UCSD-AML1 (cell line): ENCODE measurements around the gene LY86.
A peak's percentile ranks its signal among the peaks of the same experiment; 100 is the strongest.

ENCODE experiments used
- DNase-seq: peaks from one replicate; lab custom pipeline; 2025; ENCODE audit not compliant: unreplicated experiment; lab: John Stamatoyannopoulos, UW

Gene LY86

DNA sequence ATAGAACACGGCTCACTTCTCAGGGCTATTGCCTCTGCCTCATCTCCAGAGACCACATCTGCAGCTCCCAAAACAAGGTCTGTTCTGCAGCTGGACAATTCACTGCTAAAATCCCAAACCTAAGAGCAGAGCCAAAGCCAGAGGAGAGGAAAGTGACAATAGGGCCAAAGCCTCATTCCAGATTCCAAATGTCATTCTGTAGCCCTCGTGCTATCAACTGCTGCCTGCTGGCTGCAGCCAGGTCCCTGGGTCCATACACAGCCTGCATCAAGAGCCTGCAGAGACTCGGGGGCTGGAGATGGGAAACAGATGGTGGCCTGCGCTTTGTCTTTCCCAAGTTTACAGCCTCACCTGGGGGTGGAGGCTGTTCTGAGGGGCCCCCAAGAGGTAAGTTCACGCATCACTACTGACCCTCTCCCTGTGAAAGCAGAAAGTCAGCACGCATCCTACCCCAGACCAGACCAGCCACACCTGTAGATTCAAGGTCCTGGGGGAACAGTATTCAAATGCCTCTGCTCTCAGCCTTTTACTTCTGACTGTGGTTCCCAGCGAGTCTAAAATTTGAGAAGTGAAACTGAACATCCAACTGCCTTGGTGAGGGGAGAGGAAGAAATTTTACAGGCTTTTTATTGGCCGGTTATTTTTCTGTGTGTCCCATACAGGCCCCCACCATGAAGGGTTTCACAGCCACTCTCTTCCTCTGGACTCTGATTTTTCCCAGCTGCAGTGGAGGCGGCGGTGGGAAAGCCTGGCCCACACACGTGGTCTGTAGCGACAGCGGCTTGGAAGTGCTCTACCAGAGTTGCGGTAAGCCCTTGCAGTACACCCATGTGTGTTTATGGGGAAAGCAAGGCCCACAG, at the start of gene LY86:
Gene LY86, plus strand, starts transcription at position 657 of the 860 bp plus-strand sequence. Its CDS starts 15 bp downstream, at position 672.
- DNase-seq, result no peak

DNA sequence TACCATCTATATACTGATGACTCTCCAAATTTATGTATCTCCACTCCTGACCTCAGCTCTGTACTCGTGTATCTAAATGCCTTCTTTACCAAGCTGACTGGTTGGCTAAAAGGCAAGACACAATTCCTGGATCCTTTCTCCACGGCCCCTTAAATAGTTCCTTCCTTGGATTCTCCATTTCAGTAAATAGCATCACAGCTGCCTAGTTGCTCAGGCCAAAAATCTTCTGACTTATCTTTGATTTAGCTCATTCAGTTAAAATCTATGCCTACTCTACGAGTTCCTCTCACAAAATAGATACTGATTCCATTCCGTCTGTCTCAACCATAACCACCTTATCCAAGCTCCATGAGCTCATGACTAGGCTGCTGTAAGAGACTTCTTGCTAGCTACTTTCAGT, 49.5 kb upstream of the LY86 start:
- no peak for DNase-seq

DNA sequence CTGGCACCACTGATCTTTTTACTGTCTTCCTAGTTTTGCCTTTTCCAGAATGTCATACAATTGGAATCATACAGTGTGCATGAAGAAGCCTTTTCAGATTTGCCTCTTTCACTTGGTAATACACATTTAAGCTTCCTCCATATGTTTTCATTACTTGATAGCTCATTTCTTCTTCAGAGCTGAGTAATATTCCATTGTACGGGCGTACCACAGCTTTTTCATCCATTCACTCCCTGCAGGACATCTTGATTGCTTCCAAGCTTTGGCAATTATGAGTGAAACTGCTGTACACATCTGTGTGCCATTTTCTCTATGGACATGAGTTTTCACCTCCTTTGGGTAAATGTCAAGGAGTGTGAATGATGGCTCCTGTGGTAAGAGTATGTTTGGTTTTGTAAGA, 46.2 kb upstream of the LY86 start:
- no peak for DNase-seq

GRCh38 chr6:6543181-6543879, 45.2 kb upstream of the LY86 start:
- no peak for DNase-seq

- no peak for DNase-seq
Observed at GRCh38 chr6:6545616-6546317, 42.8 kb upstream of the LY86 start.

- no peak for DNase-seq
Observed at GRCh38 chr6:6546318-6547109, 42.0 kb upstream of the LY86 start.

- DNase-seq, result peak; percentile 85
Observed at GRCh38 chr6:6547110-6547879, 41.2 kb upstream of the LY86 start.

DNA sequence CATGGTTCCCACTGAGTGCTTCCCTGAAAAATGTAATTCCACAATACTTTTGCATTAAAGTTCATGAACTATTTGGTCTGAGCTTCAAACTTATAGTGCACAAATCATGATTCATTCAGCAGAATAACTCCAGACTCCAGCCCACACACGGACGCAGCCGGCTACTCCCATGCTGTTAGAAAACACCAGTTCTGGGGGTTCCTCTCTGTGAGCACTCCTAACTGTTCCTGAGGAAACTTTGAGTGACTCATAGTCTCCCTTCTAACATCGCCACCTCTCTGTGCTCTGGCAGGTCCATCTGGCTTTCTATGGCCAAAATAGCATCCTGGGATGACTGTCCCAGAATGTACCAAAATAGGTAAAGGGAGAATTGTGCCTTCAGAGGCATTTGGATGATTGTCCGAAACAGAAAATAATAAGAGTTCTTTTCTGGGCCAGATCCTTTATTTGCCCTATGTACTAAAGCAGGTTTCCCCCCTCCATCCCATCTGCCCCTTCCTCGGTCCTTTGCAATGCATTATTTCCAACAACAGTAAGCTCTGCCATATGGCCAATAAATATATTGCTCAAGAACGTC, 32.3 kb upstream of the LY86 start:
- DNase-seq, result no peak

- DNase-seq, result peak; percentile 64
Observed at GRCh38 chr6:6556738-6557503, 31.6 kb upstream of the LY86 start.

- no peak for DNase-seq
Observed at GRCh38 chr6:6557504-6557839, 31.0 kb upstream of the LY86 start.

- DNase-seq, result no peak
Observed at GRCh38 chr6:6557886-6558285, 30.6 kb upstream of the LY86 start.

DNA sequence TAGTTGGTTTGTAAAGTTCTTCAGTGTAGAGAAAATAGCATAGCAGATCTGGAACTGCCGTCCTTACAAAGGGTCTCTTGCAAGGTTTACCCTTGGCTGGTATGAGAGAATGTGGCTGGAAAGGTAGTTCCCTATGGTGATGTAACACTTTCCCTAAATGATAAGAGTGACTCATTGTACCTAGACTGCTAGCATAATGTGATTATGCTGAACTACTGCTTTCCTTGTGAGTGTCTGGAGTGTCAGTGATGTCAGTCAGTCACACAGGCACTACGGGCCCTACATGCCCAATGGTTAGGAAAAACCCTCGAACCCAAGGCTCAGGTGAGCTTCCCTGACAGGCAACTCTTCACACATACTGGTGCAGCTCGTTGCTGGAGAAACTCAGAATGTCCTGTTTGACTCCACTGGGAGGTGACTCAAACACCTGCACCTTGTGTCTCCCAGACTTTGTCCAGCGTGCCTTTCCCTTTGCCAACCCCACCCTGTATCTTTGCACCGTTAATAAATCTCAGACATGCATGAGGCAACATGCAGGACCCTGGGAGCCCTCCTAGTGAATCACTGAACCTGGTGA, 28.4 kb upstream of the LY86 start:
- DNase-seq, result no peak

GRCh38 chr6:6560909-6561308, 27.6 kb upstream of the LY86 start:
- no peak for DNase-seq

- DNase-seq, result no peak
Observed at GRCh38 chr6:6564154-6564553, 24.4 kb upstream of the LY86 start.

GRCh38 chr6:6565069-6565468, 23.5 kb upstream of the LY86 start:
- no peak for DNase-seq

DNA sequence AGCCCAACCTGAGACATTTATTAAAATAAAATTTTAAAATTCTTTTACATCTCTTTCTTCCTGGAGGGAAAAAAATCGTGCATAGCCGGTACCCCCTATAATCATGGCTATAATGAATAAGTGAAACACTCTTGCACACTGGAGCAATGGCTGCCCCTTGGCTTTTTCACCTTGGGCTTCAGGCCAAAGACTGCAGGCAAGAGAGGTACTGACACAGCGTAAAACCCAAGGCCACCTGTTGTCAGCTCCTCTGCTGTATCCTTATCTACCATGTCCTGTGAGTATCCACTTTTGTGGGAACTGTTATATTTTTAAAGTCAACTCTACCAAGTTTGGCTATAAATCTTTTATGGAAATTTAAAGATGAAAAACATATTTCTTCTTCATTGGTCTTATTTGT, 23.0 kb upstream of the LY86 start:
- no peak for DNase-seq

DNA sequence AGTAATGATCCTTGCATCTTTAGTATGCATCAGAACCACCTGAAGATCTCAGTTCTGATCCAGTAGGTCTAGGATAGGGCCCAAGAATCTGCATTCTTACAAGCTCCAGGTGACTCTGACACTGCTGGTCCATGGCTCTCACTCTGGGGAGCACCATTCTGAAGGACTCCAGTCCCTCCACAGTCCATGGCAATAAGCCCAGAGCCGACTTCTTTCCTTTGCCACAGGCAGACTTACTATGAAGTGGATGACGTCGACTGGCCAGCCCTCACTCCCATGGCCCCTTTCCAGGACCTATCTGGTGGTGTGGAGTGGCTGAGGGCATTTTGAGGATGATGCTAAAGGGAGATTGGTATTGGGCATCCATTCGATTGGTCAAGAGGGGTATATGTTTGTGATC, 21.8 kb upstream of the LY86 start:
- DNase-seq, result no peak

GRCh38 chr6:6569096-6569810, 19.3 kb upstream of the LY86 start:
- DNase-seq, result no peak
